Measurements from ENCODE around the gene LRRC3C.
"Not testable (repeated sequence)": the region's sequence is repeated elsewhere in the genome, so short reads cannot be mapped to it uniquely, and the experiment has no call there.

LRRC3C gene

GRCh38 chr17:39924691-39925055 lies 2.9 kb upstream of the LRRC3C start:
- DNase-seq = no peak

GRCh38 chr17:39925282-39926134 lies 2.0 kb upstream of the LRRC3C start:
- no peak for DNase-seq

- DNase-seq = no peak
Observed at GRCh38 chr17:39926135-39926587, 1.4 kb upstream of the LRRC3C start.

- DNase-seq = no peak
Observed at GRCh38 chr17:39926588-39927100, 888 bp upstream of the LRRC3C start.

GRCh38 chr17:39927929-39928857 lies 661 bp downstream of the LRRC3C start:
- DNase-seq = no peak

- no peak for DNase-seq
Observed at GRCh38 chr17:39928858-39929645, 1.5 kb downstream of the LRRC3C start.

GRCh38 chr17:39929646-39930407 lies 2.3 kb downstream of the LRRC3C start:
- DNase-seq = no peak

GRCh38 chr17:39933912-39934311 lies 6.4 kb downstream of the LRRC3C start:
- DNase-seq = no peak

GRCh38 chr17:39934324-39934723 lies 6.8 kb downstream of the LRRC3C start:
- DNase-seq = no peak

GRCh38 chr17:39935909-39936308 lies 8.4 kb downstream of the LRRC3C start:
- no peak for DNase-seq

GRCh38 chr17:39937447-39937846 lies 9.9 kb downstream of the LRRC3C start:
- DNase-seq = no peak

- no peak for DNase-seq
Observed at GRCh38 chr17:39938140-39938869, 10.8 kb downstream of the LRRC3C start.

GRCh38 chr17:39939106-39939505 lies 11.6 kb downstream of the LRRC3C start:
- DNase-seq = no peak

GRCh38 chr17:39939588-39940419 lies 12.3 kb downstream of the LRRC3C start:
- no peak for DNase-seq

GRCh38 chr17:39943702-39944392 lies 16.3 kb downstream of the LRRC3C start:
- DNase-seq = no peak

- DNase-seq = no peak
Observed at GRCh38 chr17:39944393-39944711, 16.8 kb downstream of the LRRC3C start.

GRCh38 chr17:39946551-39947330 lies 19.2 kb downstream of the LRRC3C start:
- no peak for DNase-seq

- DNase-seq = not testable (repeated sequence)
Observed at GRCh38 chr17:39948489-39948828, 20.9 kb downstream of the LRRC3C start.

- DNase-seq = no peak
Observed at GRCh38 chr17:39949028-39949427, 21.5 kb downstream of the LRRC3C start.
